ENCODE measurements around the gene ISM1.
A peak's percentile ranks its signal among the peaks of the same experiment; 100 is the strongest.

ISM1 gene

GRCh38 chr20:13220904-13221297 lies at the start of gene ISM1:
Gene ISM1 (plus strand): TSS chr20:13221274. CDS start chr20:13221777, 503 bp downstream.
- no peak for TF ChIP-seq CTCF (IDR thresholded peaks at IDR 0.05; ENCODE audit: borderline replicate concordance, control extremely low read depth, extremely low read depth, insufficient read depth, missing control alignments)
- in situ Hi-C loops (cut with MboI; ENCODE audit: low sequenced_read_pairs, unreplicated experiment) = no loop called here
- DNase-seq (ENCODE audit: low spot score) = peak; percentile 54

- TF ChIP-seq CTCF (IDR thresholded peaks at IDR 0.05; ENCODE audit: borderline replicate concordance, control extremely low read depth, extremely low read depth, insufficient read depth, missing control alignments) = no peak
- no peak for DNase-seq (ENCODE audit: low spot score)
- in situ Hi-C loops (cut with MboI; ENCODE audit: low sequenced_read_pairs, unreplicated experiment) = no loop called here
Measured at GRCh38 chr20:13173201-13173600, 47.9 kb upstream of the ISM1 start.

GRCh38 chr20:13174402-13174801 lies 46.7 kb upstream of the ISM1 start:
- TF ChIP-seq CTCF (IDR thresholded peaks at IDR 0.05; ENCODE audit: borderline replicate concordance, control extremely low read depth, extremely low read depth, insufficient read depth, missing control alignments) = no peak
- in situ Hi-C loops (cut with MboI; ENCODE audit: low sequenced_read_pairs, unreplicated experiment) = no loop called here
- no peak for DNase-seq (ENCODE audit: low spot score)

- DNase-seq (ENCODE audit: low spot score) = no peak
Measured at GRCh38 chr20:13180986-13181889, 39.8 kb upstream of the ISM1 start.

GRCh38 chr20:13183005-13183404 lies 38.1 kb upstream of the ISM1 start:
- DNase-seq (ENCODE audit: low spot score) = no peak
- TF ChIP-seq CTCF (IDR thresholded peaks at IDR 0.05; ENCODE audit: borderline replicate concordance, control extremely low read depth, extremely low read depth, insufficient read depth, missing control alignments) = no peak
- in situ Hi-C loops (cut with MboI; ENCODE audit: low sequenced_read_pairs, unreplicated experiment) = no loop called here

More at GRCh38 chr20:13180986-13181889, 39.8 kb upstream of the ISM1 start:
- no peak for TF ChIP-seq CTCF (IDR thresholded peaks at IDR 0.05; ENCODE audit: borderline replicate concordance, control extremely low read depth, extremely low read depth, insufficient read depth, missing control alignments)
- in situ Hi-C loops (cut with MboI; ENCODE audit: low sequenced_read_pairs, unreplicated experiment) = no loop called here

GRCh38 chr20:13186043-13186774 lies 34.9 kb upstream of the ISM1 start:
- no peak for TF ChIP-seq CTCF (IDR thresholded peaks at IDR 0.05; ENCODE audit: borderline replicate concordance, control extremely low read depth, extremely low read depth, insufficient read depth, missing control alignments)
- DNase-seq (ENCODE audit: low spot score) = no peak
- in situ Hi-C loops (cut with MboI; ENCODE audit: low sequenced_read_pairs, unreplicated experiment) = no loop called here

Measured in GM13976 (cell line).